ENCODE measurements around the gene EQTN.

Gene EQTN

GRCh38 chr9:27333241-27334052, 36.5 kb upstream of the EQTN start:
- no peak overlapping the region for H3K4me3 ChIP-seq (ENCODE audit: low read depth, low read length)
- peak; percentile 71 for TF ChIP-seq CTCF (IDR thresholded peaks at IDR 0.05; ENCODE audit: control insufficient read depth, extremely low read depth, insufficient read depth)

GRCh38 chr9:27331393-27331792, 34.4 kb upstream of the EQTN start:
- no peak for DNase-seq (ENCODE audit: low read depth)
- no peak for TF ChIP-seq CTCF (IDR thresholded peaks at IDR 0.05; ENCODE audit: control insufficient read depth, extremely low read depth, insufficient read depth)
- H3K4me3 ChIP-seq (ENCODE audit: low read depth, low read length) = no peak overlapping the region

More at GRCh38 chr9:27333241-27334052, 36.5 kb upstream of the EQTN start:
- peak; percentile 37 for DNase-seq (ENCODE audit: low read depth)

- no peak for DNase-seq (ENCODE audit: low read depth)
These were observed 32.3 kb upstream of the EQTN start for GRCh38 chr9:27329291-27329690.

GRCh38 chr9:27328483-27328882, 31.5 kb upstream of the EQTN start:
- DNase-seq (ENCODE audit: low read depth) = no peak
- TF ChIP-seq CTCF (IDR thresholded peaks at IDR 0.05; ENCODE audit: control insufficient read depth, extremely low read depth, insufficient read depth) = no peak
- H3K4me3 ChIP-seq (ENCODE audit: low read depth, low read length) = no peak overlapping the region

More at GRCh38 chr9:27329291-27329690, 32.3 kb upstream of the EQTN start:
- TF ChIP-seq CTCF (IDR thresholded peaks at IDR 0.05; ENCODE audit: control insufficient read depth, extremely low read depth, insufficient read depth) = no peak
- no peak overlapping the region for H3K4me3 ChIP-seq (ENCODE audit: low read depth, low read length)

GRCh38 chr9:27311184-27311583, 14.2 kb upstream of the EQTN start:
- no peak for TF ChIP-seq CTCF (IDR thresholded peaks at IDR 0.05; ENCODE audit: control insufficient read depth, extremely low read depth, insufficient read depth)
- no peak overlapping the region for H3K4me3 ChIP-seq (ENCODE audit: low read depth, low read length)
- DNase-seq (ENCODE audit: low read depth) = no peak

GRCh38 chr9:27310582-27310981, 13.6 kb upstream of the EQTN start:
- no peak for TF ChIP-seq CTCF (IDR thresholded peaks at IDR 0.05; ENCODE audit: control insufficient read depth, extremely low read depth, insufficient read depth)
- no peak overlapping the region for H3K4me3 ChIP-seq (ENCODE audit: low read depth, low read length)
- DNase-seq (ENCODE audit: low read depth) = no peak

Data from LNCaP clone FGC (cell line).